HG03442 (cell line): Measurements from ENCODE around the gene CHD1L.
"Not testable (repeated sequence)": the region's sequence is repeated elsewhere in the genome, so short reads cannot be mapped to it uniquely, and the experiment has no call there.

Source experiments
- ATAC-seq: cut with Tn5 transposase; IDR thresholded peaks from one replicate; pipeline ENCODE4 v1.9.1; 2021; ENCODE audit warnings: mild to moderate bottlenecking, moderate library complexity; ENCODE audit not compliant: unreplicated experiment

The CHD1L gene

DNA sequence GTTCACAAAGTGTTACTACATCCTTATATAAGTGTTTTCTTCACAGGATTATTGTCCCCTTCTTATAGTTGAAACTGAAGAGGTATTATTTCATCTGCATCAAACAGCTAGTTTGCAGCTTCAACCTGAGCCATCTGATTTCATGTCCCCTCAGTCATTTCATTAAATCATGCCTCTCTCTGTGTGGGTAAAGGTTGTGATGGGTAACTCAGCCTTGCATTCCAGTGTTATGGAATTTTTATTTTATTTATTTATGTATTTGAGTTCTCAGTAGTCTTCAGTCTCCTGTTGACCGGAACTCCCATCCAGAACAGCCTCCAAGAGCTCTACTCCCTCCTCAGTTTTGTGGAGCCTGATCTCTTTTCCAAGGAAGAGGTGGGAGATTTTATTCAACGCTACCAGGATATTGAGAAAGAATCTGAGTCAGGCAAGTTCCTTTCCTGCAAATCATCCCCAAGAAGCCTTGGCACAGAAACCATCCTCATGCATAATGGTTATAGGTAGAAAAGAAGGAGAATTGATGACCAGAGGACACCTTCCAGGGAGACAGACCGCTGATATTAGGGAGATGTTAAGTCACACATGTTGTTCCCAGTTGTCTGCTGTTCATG is 21.8 kb downstream of the CHD1L start:
- ATAC-seq = no peak

- ATAC-seq = no peak
Measured at GRCh38 chr1:147266381-147266780, 23.9 kb downstream of the CHD1L start.

DNA sequence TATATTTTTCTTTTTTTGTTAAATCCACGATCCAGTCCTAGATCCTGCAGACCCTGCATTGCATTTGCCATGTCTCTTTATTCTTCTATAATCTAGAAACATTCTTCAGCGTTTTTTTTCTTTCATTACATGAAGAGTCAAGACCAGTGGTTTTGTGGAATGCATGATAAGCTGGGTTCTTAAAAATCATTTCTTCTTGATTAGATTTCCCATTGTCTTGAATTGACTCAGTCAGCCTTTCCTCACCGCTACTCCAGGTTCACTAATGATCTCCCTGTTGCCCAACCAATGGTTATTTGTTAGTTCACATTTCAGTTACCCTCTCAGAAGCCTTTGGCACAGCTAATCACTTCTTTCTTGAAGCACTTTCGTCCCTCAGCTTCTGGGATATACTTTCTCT is 25.2 kb downstream of the CHD1L start:
- ATAC-seq = no peak

GRCh38 chr1:147270721-147271120 is 28.2 kb downstream of the CHD1L start:
- no peak for ATAC-seq

GRCh38 chr1:147272042-147272441 is 29.6 kb downstream of the CHD1L start:
- ATAC-seq = no peak

GRCh38 chr1:147273409-147274336 is 31.2 kb downstream of the CHD1L start:
- ATAC-seq = no peak

DNA sequence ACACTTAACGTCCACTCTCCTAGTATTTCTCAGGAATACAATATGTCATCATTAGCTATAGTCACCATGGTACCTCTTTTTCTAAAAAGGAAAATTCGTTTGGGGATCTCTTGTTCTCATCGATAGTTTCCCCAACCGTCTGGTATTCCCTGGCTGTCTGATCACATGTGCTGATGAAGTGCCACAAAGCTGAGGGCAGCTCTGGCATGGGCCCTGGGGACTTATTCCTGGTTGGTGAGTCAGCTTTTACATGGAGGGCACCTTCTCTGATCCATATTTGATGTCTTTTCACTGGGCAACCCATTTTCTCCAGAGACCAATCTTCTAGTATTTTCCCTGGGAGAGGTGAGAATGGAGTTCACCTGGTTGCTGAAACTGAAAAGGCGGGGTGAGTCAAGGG is 39.5 kb downstream of the CHD1L start:
- ATAC-seq = no peak

- no peak for ATAC-seq
Measured at GRCh38 chr1:147283011-147283410, 40.5 kb downstream of the CHD1L start.

DNA sequence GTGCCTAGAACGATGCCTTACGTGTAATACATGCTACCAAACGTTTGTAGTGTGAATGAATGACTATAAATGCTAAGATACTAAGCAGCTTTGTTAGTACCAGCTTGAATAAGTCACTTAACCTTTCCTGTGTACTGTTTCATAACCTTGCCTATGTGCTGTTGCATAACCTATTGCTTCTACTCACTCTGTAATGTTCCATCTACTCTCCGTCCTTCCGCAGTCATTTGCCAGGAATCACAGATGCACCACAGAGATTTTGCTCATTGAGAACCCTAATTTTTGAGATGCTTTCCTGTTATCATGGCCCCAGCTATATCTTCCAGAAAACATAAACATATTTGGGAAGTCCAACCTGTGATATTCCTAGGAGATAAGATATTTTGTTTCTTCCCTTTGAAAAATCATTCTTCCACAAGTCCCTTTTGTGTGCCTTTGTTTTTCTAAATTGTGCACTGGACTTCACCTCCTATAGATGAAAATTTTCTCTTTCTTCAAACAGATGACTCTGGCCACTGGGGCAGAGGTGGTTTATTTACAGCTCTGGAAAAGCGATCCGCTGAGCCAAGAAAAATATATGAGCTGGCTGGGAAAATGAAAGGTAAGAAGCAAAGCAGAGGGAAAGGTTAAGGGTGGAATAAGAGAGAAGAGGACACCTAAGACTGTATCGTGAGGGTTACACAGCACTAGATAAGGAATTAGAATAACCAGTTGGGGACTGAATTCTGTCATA is 44.8 kb downstream of the CHD1L start:
- ATAC-seq = no peak

- no peak for ATAC-seq
Measured at GRCh38 chr1:147292012-147292411, 49.5 kb downstream of the CHD1L start.

DNA sequence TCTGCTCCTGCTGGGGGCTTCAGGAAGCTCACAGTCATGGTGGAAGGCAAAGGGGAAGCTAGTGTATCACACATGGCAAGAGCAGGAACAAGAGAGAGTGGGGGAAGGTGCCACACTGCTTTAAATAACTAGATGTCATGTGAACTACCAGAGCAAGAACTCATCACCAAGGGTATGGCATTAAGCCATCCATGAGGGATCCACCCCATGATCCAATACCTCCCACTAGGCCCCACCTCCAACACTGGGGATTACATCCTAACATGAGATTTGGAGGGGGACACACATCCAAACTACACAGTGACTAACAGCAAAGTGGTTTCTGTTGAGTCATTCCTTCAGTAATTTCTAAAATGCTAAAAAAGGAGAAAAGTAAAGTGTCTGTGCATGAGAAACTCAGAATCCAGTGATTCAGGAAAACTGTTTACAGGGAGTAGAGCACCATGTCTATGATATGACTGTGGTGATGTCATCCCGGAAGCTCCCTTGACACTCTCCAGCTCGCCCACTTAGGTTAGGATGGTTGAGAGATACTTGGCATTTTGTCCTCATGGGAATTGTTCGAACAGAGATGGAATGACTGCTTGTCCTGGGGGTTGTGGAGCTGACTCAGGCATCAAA is 50.3 kb downstream of the CHD1L start:
- no peak for ATAC-seq

DNA sequence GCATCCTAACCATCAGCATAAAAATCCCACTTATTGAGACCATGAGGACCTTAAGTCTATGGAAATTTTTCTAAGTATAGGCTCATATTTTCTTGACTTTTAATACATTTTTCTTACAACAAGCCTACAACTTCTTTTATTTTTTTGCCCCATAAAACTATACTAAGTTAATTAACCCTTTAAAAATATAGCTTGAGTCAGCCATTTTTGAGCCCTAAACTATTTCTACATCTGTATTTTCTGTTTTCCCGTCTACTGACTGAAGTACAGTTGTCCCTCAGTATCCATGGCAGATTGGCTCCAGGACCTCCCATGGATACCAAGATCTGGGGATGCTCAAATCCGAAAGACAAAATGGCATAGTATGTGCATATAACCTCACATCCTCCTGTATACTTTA is 55.0 kb downstream of the CHD1L start:
- ATAC-seq = no peak

DNA sequence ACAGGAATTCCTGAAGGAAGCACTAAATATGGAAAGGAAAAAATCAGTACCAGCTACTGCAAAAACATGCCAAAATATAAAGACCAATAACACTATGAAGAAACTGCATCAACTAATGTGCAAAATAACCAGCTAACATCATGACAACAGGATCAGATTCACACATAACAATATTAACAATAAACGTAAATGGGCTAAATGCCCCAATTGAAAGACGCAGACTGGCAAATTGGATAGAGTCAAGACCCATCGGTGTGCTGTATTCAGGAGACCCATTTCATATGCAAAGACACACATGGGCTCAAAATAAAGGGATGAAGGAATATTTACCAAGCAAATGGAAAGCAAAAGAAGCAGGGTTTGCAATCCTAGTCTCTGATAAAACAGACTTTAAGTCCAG is 63.3 kb downstream of the CHD1L start:
- not testable (repeated sequence) for ATAC-seq

- ATAC-seq = no peak
Measured at GRCh38 chr1:147316968-147317367, 74.5 kb downstream of the CHD1L start.

DNA sequence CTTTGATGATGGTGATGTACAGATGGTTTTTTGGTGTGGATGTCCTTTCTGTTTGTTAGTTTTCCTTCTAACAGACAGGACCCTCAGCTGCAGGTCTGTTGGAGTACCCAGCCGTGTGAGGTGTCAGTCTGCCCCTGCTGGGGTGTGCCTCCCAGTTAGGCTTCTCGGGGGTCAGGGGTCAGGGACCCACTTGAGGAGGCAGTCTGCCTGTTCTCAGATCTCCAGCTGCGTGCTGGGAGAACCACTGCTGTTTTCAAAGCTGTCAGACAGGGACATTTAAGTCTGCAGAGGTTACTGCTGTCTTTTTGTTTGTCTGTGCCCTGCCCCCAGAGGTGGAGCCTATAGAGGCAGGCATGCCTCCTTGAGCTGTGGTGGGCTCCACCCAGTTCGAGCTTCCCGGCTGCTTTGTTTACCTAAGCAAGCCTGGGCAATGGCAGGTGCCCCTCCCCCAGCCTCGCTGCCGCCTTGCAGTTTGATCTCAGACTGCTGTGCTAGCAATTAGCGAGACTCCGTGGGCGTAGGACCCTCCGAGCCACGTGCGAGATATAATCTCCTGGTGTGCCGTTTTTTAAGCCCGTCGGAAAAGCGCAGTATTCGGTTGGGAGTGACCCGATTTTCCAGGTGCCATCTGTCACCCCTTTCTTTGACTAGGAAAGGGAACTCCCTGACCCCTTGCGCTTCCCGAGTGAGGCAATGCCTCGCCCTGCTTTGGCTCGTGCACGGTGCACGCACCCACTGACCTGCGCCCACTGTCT is 84.6 kb downstream of the CHD1L start:
- not testable (repeated sequence) for ATAC-seq

DNA sequence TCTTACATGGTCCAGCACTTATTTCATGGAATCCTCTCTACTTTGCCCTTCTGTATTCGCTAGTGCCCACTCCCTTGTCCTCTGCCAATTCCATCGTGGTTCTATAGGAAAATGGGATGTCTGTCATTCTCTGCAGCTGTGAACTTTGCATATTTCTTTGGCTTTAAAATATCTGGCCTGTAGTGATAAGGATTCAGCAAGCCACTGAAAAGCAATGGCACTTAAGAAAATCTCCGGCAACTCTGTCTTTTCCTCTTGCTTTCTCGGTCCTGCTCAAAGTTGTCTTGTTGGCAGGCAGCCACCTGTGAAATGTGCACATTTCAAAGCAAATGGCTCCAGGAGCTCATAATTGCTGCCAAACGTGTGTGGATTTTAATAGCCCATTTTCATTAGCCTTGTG is 91.8 kb downstream of the CHD1L start:
- no peak for ATAC-seq

DNA sequence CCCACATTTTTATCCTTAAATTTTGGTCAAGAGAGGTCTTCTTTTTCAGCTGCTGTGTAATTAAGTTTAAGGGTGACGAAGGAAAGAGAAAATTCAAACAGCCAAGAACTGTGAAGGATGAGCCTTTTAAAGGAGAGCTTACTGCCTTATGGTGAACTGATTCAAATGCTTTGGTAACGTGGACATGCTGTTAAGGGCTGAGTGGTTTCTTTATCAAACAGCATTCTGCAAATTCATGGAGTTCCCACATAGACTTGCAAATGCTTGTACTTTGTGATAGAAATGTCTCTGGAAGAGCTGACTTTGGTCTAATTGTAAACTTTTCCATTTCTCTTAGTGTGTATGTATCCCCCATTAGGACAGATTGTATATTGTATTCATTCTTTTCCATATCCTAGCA is 93.8 kb downstream of the CHD1L start:
- no peak for ATAC-seq

GRCh38 chr1:147337040-147337630 is 94.7 kb downstream of the CHD1L start:
- no peak for ATAC-seq

DNA sequence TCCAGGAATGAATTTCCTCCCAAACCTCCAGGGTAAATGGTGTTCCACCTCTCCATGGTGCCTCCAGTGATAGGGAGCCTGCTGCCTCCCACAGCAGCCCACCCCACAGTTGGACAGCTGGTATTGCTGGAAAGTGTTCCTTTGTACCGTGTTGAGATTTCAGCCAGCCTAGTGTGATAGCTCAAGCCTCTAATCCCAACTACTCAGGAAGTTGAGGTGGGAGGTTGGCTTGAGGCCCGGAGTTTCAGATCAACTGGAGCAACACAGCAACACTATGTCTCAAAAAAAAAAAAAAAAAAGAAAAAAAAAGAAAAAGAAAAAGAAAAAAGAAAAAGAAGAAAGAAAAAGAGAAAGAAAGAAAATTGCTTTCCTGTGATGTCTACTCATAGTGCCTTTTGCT is 96.1 kb downstream of the CHD1L start:
- ATAC-seq = no peak

DNA sequence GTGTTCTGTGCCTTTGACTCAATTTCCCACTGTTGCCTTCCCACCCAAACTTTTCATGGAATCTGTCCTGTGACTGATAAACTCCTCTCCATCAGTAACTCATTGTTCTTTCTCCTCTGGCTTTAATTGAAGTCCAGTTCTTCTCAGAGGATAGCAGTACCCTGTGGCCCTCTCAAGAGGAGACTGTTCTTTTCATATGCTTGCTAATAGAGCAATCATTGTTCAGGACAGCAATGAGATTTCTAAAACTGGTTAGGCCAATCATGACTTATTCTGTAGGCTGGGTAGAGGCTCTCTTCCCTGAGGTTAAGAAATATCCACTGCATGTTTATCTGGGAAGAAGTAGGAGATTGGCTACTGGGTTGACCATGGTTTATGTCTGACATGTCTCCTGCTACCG is 98.8 kb downstream of the CHD1L start:
- no peak for ATAC-seq
